Kidney (tissue), 14 donors: ENCODE results near the gene PGP. TPM values are rescaled to one million over a fixed set of nuclear protein-coding genes. Genes with fewer than 3 reads are reported as not detected.

Experiments used
- DNase-seq, 5 donors: peaks; one replicate each; pipeline ENCODE4 v3.0.0-alpha.2; 2013 to 2020
- FAIRE-seq: peaks from 2 replicates; lab custom pipeline; 2012; peaks lifted over from hg19 to GRCh38; lab: Jason Lieb, UNC
- H3K27ac ChIP-seq, 2 donors: one replicate each; pipeline ENCODE4 v1.7.0; 2013; ENCODE audit warnings: low read depth in 2 of 2, low read length in 2 of 2, inconsistent platforms in 1 of 2
- H3K27me3 ChIP-seq: one replicate; pipeline ENCODE4 v1.7.1; 2013; ENCODE audit warnings: low read length, inconsistent platforms; ENCODE audit not compliant: control insufficient read depth, insufficient read depth
- H3K36me3 ChIP-seq, 3 donors: one replicate each; pipeline versions ENCODE4 v1.7.0 to v1.7.1; 2013; ENCODE audit warnings: low read length in 3 of 3, control low read depth in 1 of 3, inconsistent platforms in 1 of 3; ENCODE audit not compliant: insufficient read depth in 3 of 3, control insufficient read depth in 2 of 3
- H3K4me1 ChIP-seq, 3 donors: one replicate each; pipeline versions ENCODE4 v1.7.0 to v1.7.1; 2013; ENCODE audit warnings: low read length in 3 of 3, inconsistent platforms in 1 of 3, low read depth in 1 of 3; ENCODE audit not compliant: control insufficient read depth in 2 of 3, insufficient read depth in 2 of 3
- H3K4me3 ChIP-seq, 3 donors: one replicate each; pipeline versions ENCODE4 v1.7.0 to v1.8.1; 2013; ENCODE audit warnings: low read length in 3 of 3, control low read depth in 1 of 3, inconsistent platforms in 1 of 3
- H3K9ac ChIP-seq, 3 donors: one replicate each; pipeline versions ENCODE4 v1.7.0 to v1.7.1; 2013; ENCODE audit warnings: low read length in 3 of 3, control low read depth in 1 of 3, inconsistent platforms in 1 of 3
- H3K9me3 ChIP-seq, 3 donors: one replicate each; pipeline versions ENCODE4 v1.7.0 to v1.7.1; 2013; ENCODE audit warnings: low read length in 3 of 3, control low read depth in 1 of 3, inconsistent platforms in 1 of 3; ENCODE audit not compliant: control insufficient read depth in 2 of 3, insufficient read depth in 1 of 3
- CTCF ChIP-seq: IDR thresholded peaks from 3 replicates; pipeline ENCODE4 v1.5.1; 2012; ENCODE audit warnings: mild to moderate bottlenecking, moderate library complexity, borderline replicate concordance; ENCODE audit not compliant: insufficient read depth; ENCODE audit errors: extremely low read depth
- intact Hi-C: fragments of 100-400 bp; cut with DNase I; formaldehyde crosslinking; loops from one replicate; pipeline ENCODE4 v1.11.1; 2022
- polyA plus RNA-seq: library from polyadenylated mRNA; stranded (reverse); fragments of 350-450 nt; fragmentation: Illumina TruSeq; extraction: RNeasy Lipid Tissue Mini Kit (QIAGEN cat#74804); gene quantifications from one replicate; pipeline ENCODE4 v1.2.3, GENCODE V29; 2014; ENCODE audit warnings: low read depth, low replicate concordance; ENCODE audit not compliant: insufficient read depth
- total RNA-seq: library from RNA; stranded (reverse); fragmentation: NEBNext Ultra II Directional; extraction: Animal tissue kit (Norgen Biotek cat#: 25700); gene quantifications from one replicate; pipeline ENCODE4 v1.2.1, GENCODE V29; 2021
- donor health status: control.
- donor health status: control.
- donor health status: control.
- donor health status: control.
- donor health status: control.
- donor health status: DM: yes; HTN: yes; CAD: no.
- donor health status: Normal renal cell carcinoma (clear cell type).

The PGP gene
- total and polyA plus RNA-seq, 2 donors from 2014 or later, result 13.5 to 21.2 TPM

- Histone ChIP-seq H3K27ac (no peak overlapping the region), H3K9ac (no peak overlapping the region), H3K4me3 (no peak overlapping the region), H3K9me3 (no peaks in the 10 kb centered on the region), H3K36me3 (no peaks in the 10 kb centered on the region), H3K27me3 (no peaks in the 10 kb centered on the region), H3K4me1 (no peaks in the 10 kb centered on the region)
- no peak for DNase-seq
- intact Hi-C loops, result no loop called here
- no peak for FAIRE-seq
- TF ChIP-seq CTCF, result no peak
These were observed 30.3 kb downstream of the PGP start for GRCh38 chr16:2184346-2184745.

DNA sequence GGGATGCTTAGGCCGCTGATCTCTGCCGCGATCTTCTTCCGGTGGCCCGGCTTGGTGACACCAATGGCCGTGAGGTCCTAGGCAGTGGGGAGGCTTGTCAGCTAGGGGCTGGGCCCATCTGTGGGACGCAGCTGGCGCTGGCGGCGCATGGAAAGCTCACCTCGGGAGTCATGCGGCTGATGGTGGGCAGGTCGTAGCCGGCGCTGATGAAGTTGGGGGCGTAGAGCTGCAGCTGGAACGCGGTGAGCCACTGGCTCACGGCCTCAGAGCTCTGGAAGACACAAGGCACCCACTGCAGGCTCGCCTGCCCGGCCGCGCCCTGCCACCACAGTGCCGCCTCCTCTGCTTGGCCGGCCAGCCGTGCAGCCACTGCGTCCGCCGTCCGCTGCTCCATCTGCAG, 31.0 kb downstream of the PGP start:
- Histone ChIP-seq H3K27ac (no peak overlapping the region), H3K4me1 (no peaks in the 10 kb centered on the region), H3K9me3 (no peaks in the 10 kb centered on the region), H3K36me3 (no peaks in the 10 kb centered on the region), H3K27me3 (no peaks in the 10 kb centered on the region), H3K4me3 (no peak overlapping the region), H3K9ac (no peak overlapping the region)
- FAIRE-seq (no peak), DNase-seq (no peak)
- no peak for TF ChIP-seq CTCF
- intact Hi-C loops, result no loop called here

DNA sequence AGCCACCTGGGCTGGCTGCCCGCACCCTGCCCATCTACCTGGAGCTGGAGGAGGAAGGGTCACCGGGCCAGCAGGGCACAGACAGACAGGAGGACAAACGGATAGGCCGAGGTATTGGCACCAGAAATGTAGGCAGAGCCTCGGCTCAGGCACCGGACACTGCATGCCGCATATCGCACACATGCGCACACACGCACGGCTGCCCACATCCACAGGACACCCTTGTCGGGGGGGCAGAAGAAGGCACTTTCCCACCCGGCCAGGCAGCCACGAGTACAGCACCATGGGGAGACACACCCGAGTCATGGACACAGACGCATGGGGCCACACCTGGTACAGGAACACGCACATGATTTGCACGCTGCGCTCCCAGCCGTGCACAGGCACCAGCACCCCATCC, 32.7 kb downstream of the PGP start:
- no peak for TF ChIP-seq CTCF
- intact Hi-C loops, result no loop called here
- FAIRE-seq, result no peak

More for the DNA sequence above, 32.7 kb downstream of the PGP start:
- no peaks in the 10 kb centered on the region for H3K27me3 ChIP-seq
- H3K9ac ChIP-seq, result no peak overlapping the region
- H3K36me3 ChIP-seq, result no peaks in the 10 kb centered on the region
- H3K4me3 ChIP-seq, result no peak overlapping the region
- DNase-seq, result no peak
- H3K27ac ChIP-seq, result no peak overlapping the region
- no peaks in the 10 kb centered on the region for H3K4me1 ChIP-seq
- no peaks in the 10 kb centered on the region for H3K9me3 ChIP-seq
